Stimulated activated CD4-positive, alpha-beta T cell treated with anti-CD3 and anti-CD28 coated beads, Interleukin-15, amount 100 ng/mL, for 1 hour (primary cell): Measurements from ENCODE around the gene KHDRBS1.
A peak's percentile ranks its signal among the peaks of the same experiment; 100 is the strongest.
"Not testable (repeated sequence)": the region's sequence is repeated elsewhere in the genome, so short reads cannot be mapped to it uniquely, and the experiment has no call there.

Source experiments
- DNase-seq, 2 donors: peaks; one replicate each; pipeline ENCODE4 v3.0.0-alpha.2; 2020; ENCODE audit warnings: low read depth in 1 of 2, low spot score in 1 of 2

Gene KHDRBS1

GRCh38 chr1:32063261-32063681, 49.6 kb downstream of the KHDRBS1 start:
- no peak for DNase-seq

DNA sequence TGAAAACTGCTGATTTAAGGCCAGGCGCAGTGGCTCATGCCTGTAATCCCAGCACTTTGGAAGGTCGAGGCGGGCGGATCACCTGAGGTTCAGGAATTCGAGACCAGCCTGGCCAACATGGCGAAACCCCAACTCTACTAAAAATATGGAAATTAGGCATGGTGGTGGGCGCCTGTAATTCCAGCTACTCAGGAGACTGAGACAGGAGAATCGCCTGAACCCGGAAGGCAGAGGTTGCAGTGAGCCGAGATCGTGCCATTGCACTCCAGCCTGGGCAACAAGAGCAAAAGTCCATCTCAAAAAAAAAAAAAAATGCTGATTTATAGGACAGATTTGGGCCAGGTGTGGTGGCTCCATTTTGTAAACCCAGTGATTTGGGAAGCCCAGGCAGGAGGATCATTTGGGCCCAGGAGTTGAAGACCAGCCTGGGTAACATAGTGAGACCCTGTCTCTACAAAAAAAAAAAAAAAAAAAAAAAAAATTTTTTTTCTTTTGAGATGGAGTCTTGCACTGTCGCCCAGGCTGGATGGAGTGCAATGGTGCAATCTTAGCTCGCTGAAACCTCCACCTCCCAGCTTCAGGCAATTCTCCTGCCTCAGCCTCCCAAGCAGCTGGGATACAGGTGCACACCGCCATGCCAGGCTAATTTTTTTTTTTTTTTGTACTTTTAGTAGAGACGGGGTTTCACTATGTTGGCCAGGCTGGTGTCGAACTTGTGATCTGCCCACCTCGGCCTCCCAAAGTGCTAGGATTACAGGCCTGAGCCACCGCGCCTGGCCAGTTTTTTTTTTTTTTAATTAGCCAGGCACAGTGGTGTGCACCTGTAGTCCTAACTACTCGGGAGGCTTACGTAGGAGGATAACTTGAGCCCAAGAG, 52.2 kb downstream of the KHDRBS1 start:
- not testable (repeated sequence) for DNase-seq

DNA sequence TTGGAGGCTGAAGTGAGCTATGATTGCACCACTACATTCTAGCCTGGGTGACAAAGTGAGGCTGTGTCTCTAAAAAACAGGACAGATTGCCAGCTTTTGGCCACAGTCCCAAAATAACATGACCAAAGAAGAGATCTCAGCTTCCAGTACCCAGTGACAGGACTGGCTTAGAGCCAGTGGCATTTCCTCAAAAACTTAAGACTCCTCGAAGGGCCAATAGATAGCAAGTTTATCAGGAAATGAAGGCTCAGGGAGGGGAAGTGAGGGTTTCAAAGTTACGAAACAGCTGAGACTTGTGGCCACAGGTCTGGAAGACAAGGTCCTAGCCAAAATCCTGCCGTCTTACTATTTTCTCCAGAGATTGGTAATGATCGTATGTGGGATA, 52.8 kb downstream of the KHDRBS1 start:
- no peak for DNase-seq

- DNase-seq: no peak
Observed at GRCh38 chr1:32068957-32069588, 55.4 kb downstream of the KHDRBS1 start.

DNA sequence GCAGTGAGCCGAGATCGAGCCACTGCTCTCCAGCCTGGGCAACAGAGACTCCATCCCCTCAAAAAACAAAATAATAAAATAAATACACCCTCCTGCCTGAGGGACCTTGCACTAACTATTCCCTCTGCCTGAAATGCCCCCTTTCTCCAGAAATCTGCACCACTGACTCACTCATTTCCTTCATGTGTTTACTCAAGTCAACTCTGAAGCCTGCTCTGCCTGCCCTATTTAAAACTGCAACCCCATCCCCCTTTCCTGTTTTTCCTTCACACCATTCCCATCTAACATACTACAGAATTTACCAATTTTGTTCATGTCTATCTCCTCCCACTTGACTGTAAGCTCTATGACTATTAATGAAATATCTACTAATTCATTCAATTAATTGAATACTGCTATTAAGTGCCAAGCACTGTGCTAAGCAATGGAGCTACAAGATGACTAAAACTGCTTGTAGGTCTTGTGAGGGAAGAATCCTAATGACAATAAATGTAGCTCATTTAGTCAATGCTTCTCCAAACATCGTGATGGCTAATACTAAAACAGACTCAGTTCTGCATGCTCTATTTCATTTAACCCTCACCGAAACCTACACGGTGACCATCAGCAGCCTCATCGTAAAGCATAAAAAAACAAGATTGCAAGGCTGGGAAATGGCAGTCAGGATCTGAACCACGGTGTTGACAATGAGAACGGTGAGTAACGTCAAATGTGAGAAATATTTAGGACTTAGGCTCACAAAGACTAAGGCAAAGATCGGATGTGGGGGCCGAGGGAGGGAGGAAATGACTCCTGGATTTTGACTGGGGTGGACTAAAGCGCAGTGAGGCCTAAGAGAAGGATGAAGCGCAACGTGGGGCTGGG, 58.3 kb downstream of the KHDRBS1 start:
- DNase-seq: no peak

- DNase-seq: peak; percentile 84 to 85
Observed at GRCh38 chr1:32072622-32073298, 59.1 kb downstream of the KHDRBS1 start, which contains the start of gene TMEM39B. TSS of gene TMEM39B (plus strand) at chr1:32072939. CDS start at chr1:32073048, 109 bp downstream.

GRCh38 chr1:32073299-32074229, 59.9 kb downstream of the KHDRBS1 start:
- DNase-seq: no peak

- DNase-seq: no peak
Observed at GRCh38 chr1:32074841-32075240, 61.2 kb downstream of the KHDRBS1 start.

GRCh38 chr1:32077451-32077850, 63.8 kb downstream of the KHDRBS1 start:
- no peak for DNase-seq

DNA sequence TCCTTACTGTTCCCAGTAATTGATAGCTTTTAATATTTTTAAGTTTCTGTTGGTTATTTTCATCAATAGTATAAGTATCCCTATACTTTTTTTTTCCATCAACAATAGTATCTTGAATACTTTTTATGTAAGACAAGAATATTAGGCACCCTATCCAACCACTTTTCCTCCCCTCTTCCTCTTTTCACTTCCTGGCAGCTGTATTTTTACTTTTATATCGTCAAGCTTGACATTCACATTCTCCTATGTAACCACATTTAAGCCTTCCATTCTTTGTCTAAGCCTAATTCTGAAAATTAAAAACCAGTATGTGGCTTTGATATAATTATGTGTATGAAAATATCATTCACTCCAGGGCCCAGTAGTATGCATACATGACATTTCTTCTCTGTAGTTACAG, 68.4 kb downstream of the KHDRBS1 start:
- DNase-seq: no peak

- not testable (repeated sequence) for DNase-seq
Observed at GRCh38 chr1:32086381-32086780, 72.7 kb downstream of the KHDRBS1 start.

DNA sequence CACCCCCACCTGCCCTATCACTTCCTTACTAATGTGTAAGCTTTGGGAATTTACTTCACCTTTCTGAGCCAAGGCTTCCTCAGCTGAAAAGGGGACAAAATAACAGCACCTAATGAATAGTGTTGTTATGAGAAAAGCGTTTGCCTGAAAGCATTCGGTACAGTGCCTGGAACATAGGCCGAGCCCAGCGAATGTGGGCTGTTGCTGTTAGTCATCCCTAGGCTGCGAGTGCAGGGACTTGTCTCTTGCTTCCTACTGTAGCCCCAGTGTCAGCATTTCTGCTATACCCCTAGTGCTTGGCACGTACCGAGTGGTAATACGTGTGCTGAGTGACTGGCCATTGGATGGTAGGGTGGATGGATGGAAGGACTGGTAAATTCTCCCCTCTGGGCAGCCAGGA, 77.5 kb downstream of the KHDRBS1 start:
- no peak for DNase-seq

DNA sequence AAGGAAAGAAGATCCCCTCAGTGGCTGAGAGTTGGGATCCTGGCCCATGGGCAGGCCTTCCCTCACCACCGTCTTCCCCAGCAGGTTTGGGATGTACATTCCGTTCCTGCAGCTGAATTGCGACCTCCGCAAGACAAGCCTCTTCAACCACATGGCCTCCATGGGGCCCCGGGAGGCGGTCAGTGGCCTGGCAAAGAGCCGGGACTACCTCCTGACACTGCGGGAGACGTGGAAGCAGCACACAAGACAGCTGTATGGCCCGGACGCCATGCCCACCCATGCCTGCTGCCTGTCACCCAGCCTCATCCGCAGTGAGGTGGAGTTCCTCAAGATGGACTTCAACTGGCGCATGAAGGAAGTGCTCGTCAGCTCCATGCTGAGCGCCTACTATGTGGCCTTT, 77.9 kb downstream of the KHDRBS1 start:
- DNase-seq: no peak
